ENCODE results near the gene MPEG1. TPM values are rescaled to one million over a fixed set of nuclear protein-coding genes. Genes with fewer than 3 reads are reported as not detected.

The MPEG1 gene
- polyA plus RNA-seq (not detected in 3 replicates), polyA minus RNA-seq (not detected in 3 replicates)
- not detected for polyA plus RNA-seq (2011; ENCODE audit: low read depth)
- polyA plus RNA-seq (2011; cell fraction: cytosol; rRNA removed) = not detected in 2 replicates
- not detected in 2 replicates for polyA plus RNA-seq (2011; cell fraction: nucleus; rRNA removed)
- not detected in 2 replicates for polyA plus RNA-seq (2012; ENCODE audit: low replicate concordance)
- not detected for polyA minus RNA-seq (2011; cell fraction: cytosol; rRNA and poly(A)+ RNA removed)
- not detected in 2 replicates for polyA minus RNA-seq (2011; cell fraction: nucleus; rRNA and poly(A)+ RNA removed)

- no peaks in the 10 kb centered on the region for H3K9me1 ChIP-seq (ENCODE audit: control insufficient read depth, extremely low read depth, insufficient read depth, low read length)
- dilution Hi-C loops (cut with MboI; ENCODE audit: extremely low pct_ligation_motif_present, low sequenced_read_pairs) = no loop called here
- no peak within 1 kb of the TSS for H2AFZ ChIP-seq (ENCODE audit: control insufficient read depth, low read length)
- no peak for FAIRE-seq
- TF ChIP-seq CTCF (optimal IDR thresholded peaks at IDR 0.05 in 1 of 3, IDR thresholded peaks at IDR 0.05 in 1 of 3, conservative IDR thresholded peaks at IDR 0.05 in 1 of 3; ENCODE audit: extremely low read depth in 1 of 3, insufficient read depth in 2 of 3, low read length in 3 of 3) (no peak), EZH2 (IDR thresholded peaks at IDR 0.05; ENCODE audit: low read length) (no peak)
- H4K20me1 ChIP-seq (ENCODE audit: control insufficient read depth, extremely low read depth, insufficient read depth, low read length) = no peaks in the 10 kb centered on the region
- DNase-seq (ENCODE audit: low read depth, low spot score) = no peak
- no peak within 1 kb of the TSS for H3K4me2 ChIP-seq (ENCODE audit: control insufficient read depth, extremely low read depth, insufficient read depth, low read depth, low read length)
- H3K4me3 ChIP-seq (ENCODE audit: control insufficient read depth in 2 of 3, extremely low read depth in 1 of 3, insufficient read depth in 2 of 3, low read depth in 1 of 3, low read length in 3 of 3) = no peak within 1 kb of the TSS
- H3K4me1 ChIP-seq (ENCODE audit: control insufficient read depth, extremely low read depth, insufficient read depth, low read length) = peaks cover 9% of the 10 kb centered on the region
- H3K27ac ChIP-seq (ENCODE audit: control insufficient read depth, insufficient read depth, low read length) = no peak within 1 kb of the TSS
- no peaks in the 10 kb centered on the region for H3K9me3 ChIP-seq (ENCODE audit: control insufficient read depth, low read depth, low read length)
- no peak within 1 kb of the TSS for H3K9ac ChIP-seq (ENCODE audit: control insufficient read depth, extremely low read depth, insufficient read depth, low read length)
- no peaks in the 10 kb centered on the region for H3K79me2 ChIP-seq (ENCODE audit: control insufficient read depth, insufficient read depth, low read length)
- peaks cover 8% of the 10 kb centered on the region for H3K27me3 ChIP-seq (ENCODE audit: control insufficient read depth, extremely low read depth, insufficient read depth, low read length)
- H3K36me3 ChIP-seq (ENCODE audit: control insufficient read depth in 2 of 2, extremely low read depth in 1 of 2, insufficient read depth in 2 of 2, low read length in 2 of 2) = no peaks in the 10 kb centered on the region
These were observed at the start of gene MPEG1 for GRCh38 chr11:59212744-59213631. Gene MPEG1, minus strand, starts transcription at chr11:59212927. Its CDS starts 62 bp downstream, at chr11:59212865.

DNA sequence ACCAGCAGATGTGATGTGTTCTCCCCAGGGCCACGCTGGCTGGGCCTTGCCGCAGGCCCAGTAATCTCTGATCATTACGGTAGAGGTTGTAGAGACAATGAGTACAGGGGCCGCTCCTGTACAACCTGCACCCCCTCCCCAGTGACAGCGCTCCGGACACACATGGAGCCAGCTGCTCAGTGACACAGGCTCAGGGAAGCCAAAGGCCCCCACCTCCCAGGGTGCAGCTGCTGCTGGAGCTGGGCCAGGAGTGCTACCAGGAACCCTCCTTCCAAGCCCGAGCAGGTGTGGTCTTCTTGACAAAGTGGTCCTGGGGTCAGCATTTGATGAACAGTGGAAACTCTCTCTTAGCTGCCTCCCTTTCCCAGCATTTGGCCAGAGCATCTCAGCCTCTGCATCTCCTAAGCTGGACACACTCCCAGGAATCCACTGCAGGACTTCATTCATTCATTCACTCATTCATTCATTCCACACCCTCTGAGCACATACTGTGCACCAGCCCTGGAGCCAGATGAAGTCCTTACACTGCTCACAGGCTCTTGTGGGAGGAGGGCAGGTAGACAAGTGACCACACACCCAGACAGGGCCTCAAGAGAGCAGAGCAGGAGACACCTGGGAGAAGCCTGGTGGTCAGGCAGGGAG is 49.6 kb upstream of the MPEG1 start:
- no peak for DNase-seq (ENCODE audit: low read depth, low spot score)
- Histone ChIP-seq H3K9ac (ENCODE audit: control insufficient read depth, extremely low read depth, insufficient read depth, low read length) (no peak overlapping the region), H4K20me1 (ENCODE audit: control insufficient read depth, extremely low read depth, insufficient read depth, low read length) (no peaks in the 10 kb centered on the region), H3K4me3 (ENCODE audit: control insufficient read depth in 2 of 3, extremely low read depth in 1 of 3, insufficient read depth in 2 of 3, low read depth in 1 of 3, low read length in 3 of 3) (no peak overlapping the region), H3K9me3 (ENCODE audit: control insufficient read depth, low read depth, low read length) (no peaks in the 10 kb centered on the region), H3K36me3 (ENCODE audit: control insufficient read depth in 2 of 2, extremely low read depth in 1 of 2, insufficient read depth in 2 of 2, low read length in 2 of 2) (no peaks in the 10 kb centered on the region), H3K4me1 (ENCODE audit: control insufficient read depth, extremely low read depth, insufficient read depth, low read length) (peaks cover 11% of the 10 kb centered on the region), H3K27me3 (ENCODE audit: control insufficient read depth, extremely low read depth, insufficient read depth, low read length) (peaks cover 4% of the 10 kb centered on the region), H2AFZ (ENCODE audit: control insufficient read depth, low read length) (no peak overlapping the region), H3K27ac (ENCODE audit: control insufficient read depth, insufficient read depth, low read length) (no peak overlapping the region), H3K9me1 (ENCODE audit: control insufficient read depth, extremely low read depth, insufficient read depth, low read length) (no peaks in the 10 kb centered on the region), H3K79me2 (ENCODE audit: control insufficient read depth, insufficient read depth, low read length) (no peaks in the 10 kb centered on the region), H3K4me2 (ENCODE audit: control insufficient read depth, extremely low read depth, insufficient read depth, low read depth, low read length) (no peak overlapping the region)
- TF ChIP-seq EZH2 (IDR thresholded peaks at IDR 0.05; ENCODE audit: low read length) (no peak), CTCF (optimal IDR thresholded peaks at IDR 0.05 in 1 of 3, IDR thresholded peaks at IDR 0.05 in 1 of 3, conservative IDR thresholded peaks at IDR 0.05 in 1 of 3; ENCODE audit: extremely low read depth in 1 of 3, insufficient read depth in 2 of 3, low read length in 3 of 3) (no peak)
- dilution Hi-C loops (cut with MboI; ENCODE audit: extremely low pct_ligation_motif_present, low sequenced_read_pairs) = no loop called here
- no peak for FAIRE-seq
